Measurements from ENCODE around the gene TMEM250. TPM values are rescaled to one million over a fixed set of nuclear protein-coding genes. Genes with fewer than 3 reads are reported as not detected.

Gene TMEM250
- total RNA-seq, 1 experiment from 2014 or later, result 78.4 TPM

DNA sequence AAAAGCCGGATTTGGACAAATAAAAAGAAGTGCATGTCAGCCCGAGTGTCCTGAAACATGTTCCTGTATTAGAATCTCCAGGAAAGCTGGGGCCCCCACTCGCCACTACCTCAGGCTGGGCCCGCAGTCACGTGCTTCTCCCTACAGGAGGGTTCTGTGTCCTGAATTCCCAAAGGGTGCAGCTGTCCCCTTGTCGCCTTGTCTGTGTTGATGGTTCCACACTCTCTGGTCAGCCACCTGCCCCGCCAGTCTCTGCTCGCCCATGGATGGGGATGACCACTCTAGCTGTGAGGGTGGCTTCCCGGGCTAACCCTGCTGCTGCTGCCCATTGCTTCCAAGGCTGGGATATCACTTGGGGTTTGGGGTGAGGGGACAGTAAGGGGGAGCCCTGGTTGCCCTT lies 3.1 kb upstream of the TMEM250 start:
- DNase-seq, result no peak
- Histone ChIP-seq H3K27me3 (no peaks in the 10 kb centered on the region), H3K4me3 (no peak overlapping the region), H3K36me3 (peaks cover 16% of the 10 kb centered on the region), H3K9me3 (no peaks in the 10 kb centered on the region)

DNA sequence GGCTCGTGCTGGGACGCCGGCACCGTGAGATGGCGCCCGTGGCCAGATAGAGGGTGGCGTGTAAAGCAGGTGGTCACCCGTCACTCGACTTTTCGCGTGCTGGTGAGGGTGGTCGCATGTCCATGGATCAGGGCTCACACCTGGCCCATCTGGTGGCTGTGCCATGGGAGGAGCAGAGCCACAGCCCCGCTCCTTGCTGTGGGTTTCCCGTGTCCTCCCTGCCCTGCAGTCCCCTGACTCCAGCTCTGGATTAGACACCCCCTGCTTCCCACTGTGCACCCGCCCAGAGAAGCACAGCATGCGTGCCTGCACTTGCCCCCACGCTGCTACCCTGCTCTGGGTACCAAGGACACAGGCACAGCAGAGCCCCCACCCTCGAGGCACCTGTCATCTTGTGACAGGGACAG lies 1.8 kb upstream of the TMEM250 start:
- Histone ChIP-seq H3K9me3 (no peaks in the 10 kb centered on the region), H3K4me3 (no peak overlapping the region), H3K36me3 (peaks cover 27% of the 10 kb centered on the region), H3K27me3 (no peaks in the 10 kb centered on the region)
- DNase-seq, result no peak

- H3K4me3 ChIP-seq, result peak overlapping the region; percentile 92
- no peak for DNase-seq
- no peaks in the 10 kb centered on the region for H3K27me3 ChIP-seq
- H3K36me3 ChIP-seq, result peaks cover 30% of the 10 kb centered on the region
- H3K9me3 ChIP-seq, result no peaks in the 10 kb centered on the region
Measured at GRCh38 chr9:136119883-136120393, 1.3 kb upstream of the TMEM250 start.

DNA sequence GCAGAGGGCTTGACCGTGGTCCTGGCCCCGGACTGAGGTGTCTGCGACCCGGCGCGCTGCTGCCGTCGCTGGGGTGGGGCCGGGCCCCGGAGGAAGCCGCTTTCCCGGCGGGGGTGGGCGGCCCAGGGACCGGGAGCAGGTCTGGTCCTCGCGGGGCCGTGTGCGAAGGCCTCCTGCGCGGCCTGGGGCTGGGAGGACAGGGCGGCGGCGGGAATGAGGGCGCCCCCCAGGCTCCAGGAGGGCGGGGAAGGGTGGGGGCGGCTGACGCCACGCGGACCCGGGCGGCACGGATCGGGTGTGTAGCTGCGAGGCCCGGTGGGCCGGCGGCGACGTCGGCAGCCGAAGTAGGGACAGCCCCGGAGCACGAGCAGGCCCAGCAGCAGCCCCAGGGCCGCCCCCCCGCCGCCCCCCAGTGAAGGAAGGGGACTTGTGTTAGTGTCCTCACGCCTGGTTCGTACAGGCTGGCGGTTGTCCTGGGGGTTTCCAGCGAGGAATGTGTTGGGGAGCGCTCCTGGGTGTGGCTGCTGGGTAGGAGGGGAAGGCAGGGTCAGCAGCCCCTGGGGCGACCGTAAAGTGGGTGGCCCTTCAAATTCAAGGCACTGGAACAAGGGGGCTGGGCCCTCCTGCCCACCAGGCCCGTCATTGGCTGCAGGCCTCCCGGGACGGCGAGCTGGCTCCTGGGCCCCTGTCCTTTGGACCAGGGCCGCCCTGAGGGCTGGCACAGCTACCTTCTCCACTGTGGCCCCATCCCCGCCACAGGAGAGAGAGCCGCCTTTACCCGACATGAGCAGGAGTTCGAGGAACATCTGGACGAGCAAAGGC lies 597 bp upstream of the TMEM250 start:
- Histone ChIP-seq H3K9me3 (no peaks in the 10 kb centered on the region), H3K27me3 (no peaks in the 10 kb centered on the region), H3K36me3 (peaks cover 34% of the 10 kb centered on the region), H3K4me3 (peak overlapping the region; percentile 92)
- DNase-seq, result peak; percentile 83

GRCh38 chr9:136117916-136118319 lies 757 bp downstream of the TMEM250 start:
- Histone ChIP-seq H3K9me3 (no peaks in the 10 kb centered on the region), H3K36me3 (peaks cover 34% of the 10 kb centered on the region), H3K27me3 (no peaks in the 10 kb centered on the region), H3K4me3 (peak overlapping the region; percentile 92)
- peak; percentile 54 for DNase-seq

- no peaks in the 10 kb centered on the region for H3K27me3 ChIP-seq
- H3K4me3 ChIP-seq, result peak overlapping the region; percentile 92
- H3K9me3 ChIP-seq, result no peaks in the 10 kb centered on the region
- H3K36me3 ChIP-seq, result peaks cover 34% of the 10 kb centered on the region
- DNase-seq, result peak; percentile 52
Measured at GRCh38 chr9:136117291-136117915, 1.3 kb downstream of the TMEM250 start.

DNA sequence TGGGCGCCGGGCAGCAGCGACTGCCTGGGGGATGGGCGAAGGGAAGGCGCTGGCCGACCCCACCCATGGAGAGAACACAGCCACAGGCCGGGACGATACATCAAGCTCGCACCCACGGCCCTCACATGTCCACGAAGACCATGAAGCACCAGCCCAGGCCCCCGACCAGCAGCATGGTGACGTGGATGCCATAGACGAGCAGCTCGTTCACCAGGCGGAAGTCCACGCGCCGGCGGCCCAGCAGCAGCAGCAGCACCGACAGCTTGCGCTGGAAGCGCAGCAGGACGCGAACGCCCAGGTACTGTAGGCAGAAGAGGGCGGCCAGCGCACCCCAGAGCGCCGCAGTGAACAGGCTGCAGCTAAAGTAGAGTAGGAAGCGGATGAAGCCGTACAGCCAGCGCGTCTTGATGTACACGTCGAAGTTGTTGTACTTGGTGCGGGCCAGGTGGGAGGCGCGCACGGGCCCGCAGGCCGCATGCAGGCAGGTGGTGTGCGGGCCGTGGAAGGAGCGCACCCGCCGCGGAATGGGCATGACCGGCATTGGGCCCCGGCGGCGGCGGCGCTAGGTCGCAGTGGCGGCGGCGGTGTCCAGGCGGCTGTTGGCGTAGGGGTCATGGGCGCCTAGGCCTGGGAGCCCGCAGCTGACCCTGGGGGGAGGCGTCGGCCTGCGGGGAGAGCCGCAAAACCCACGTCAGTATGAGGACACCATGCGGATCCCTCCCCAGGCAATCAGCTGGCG lies 2.1 kb downstream of the TMEM250 start:
- no peak for DNase-seq
- H3K4me3 ChIP-seq, result no peak overlapping the region

GRCh38 chr9:136115641-136116359 lies 2.9 kb downstream of the TMEM250 start:
- Histone ChIP-seq H3K9me3 (no peaks in the 10 kb centered on the region), H3K27me3 (no peaks in the 10 kb centered on the region), H3K36me3 (peaks cover 34% of the 10 kb centered on the region), H3K4me3 (no peak overlapping the region)
- no peak for DNase-seq

More for the DNA sequence above, 2.1 kb downstream of the TMEM250 start:
- H3K27me3 ChIP-seq, result no peaks in the 10 kb centered on the region
- peaks cover 34% of the 10 kb centered on the region for H3K36me3 ChIP-seq
- no peaks in the 10 kb centered on the region for H3K9me3 ChIP-seq

DNA sequence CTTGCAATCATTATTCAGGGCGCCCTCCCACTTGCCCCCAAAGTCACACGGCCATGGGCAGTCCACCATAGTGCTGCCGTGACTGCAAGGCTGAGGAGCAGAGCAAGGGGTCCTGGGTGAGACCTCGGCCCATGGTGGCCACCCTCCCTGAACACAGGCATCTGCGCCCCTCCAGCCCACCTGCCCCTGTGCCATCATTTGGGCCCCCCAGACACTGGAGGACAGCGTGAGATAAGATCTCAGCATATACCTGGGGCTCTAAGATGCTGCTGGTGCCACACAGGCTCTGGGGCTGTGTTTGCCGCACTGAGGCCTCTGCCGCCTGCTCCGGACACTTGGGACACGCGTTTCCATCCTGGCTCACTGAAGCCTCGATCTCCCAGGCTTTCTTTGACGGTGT lies 3.5 kb downstream of the TMEM250 start:
- Histone ChIP-seq H3K9me3 (no peaks in the 10 kb centered on the region), H3K4me3 (no peak overlapping the region)

GRCh38 chr9:136114610-136115009 lies 4.1 kb downstream of the TMEM250 start:
- DNase-seq, result no peak
- H3K4me3 ChIP-seq, result no peak overlapping the region

More for the DNA sequence above, 3.5 kb downstream of the TMEM250 start:
- no peaks in the 10 kb centered on the region for H3K27me3 ChIP-seq
- no peak for DNase-seq
- H3K36me3 ChIP-seq, result peaks cover 31% of the 10 kb centered on the region

DNA sequence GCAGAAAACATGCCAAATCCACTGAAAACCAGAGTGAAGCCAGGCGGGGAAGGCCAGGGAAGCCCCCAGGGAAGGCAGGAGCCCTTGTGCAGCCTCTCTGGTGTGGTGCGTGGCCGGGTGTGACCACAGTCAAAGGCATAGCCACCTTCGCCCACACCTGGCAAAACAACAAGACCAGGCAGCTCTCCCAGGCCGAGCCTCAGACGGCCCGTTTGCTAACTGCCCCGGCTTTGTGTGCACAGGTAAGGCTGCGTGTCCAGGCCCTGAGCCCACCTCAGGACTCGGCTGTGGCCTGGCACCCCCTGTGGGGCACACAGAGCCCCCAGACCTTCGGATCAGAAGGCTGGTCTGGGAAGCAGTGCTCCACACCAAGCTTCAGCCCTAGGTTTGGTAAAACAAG lies 6.1 kb downstream of the TMEM250 start:
- no peak overlapping the region for H3K4me3 ChIP-seq
- H3K9me3 ChIP-seq, result no peaks in the 10 kb centered on the region
- DNase-seq, result no peak
- H3K27me3 ChIP-seq, result no peaks in the 10 kb centered on the region
- H3K36me3 ChIP-seq, result peaks cover 24% of the 10 kb centered on the region

More at GRCh38 chr9:136114610-136115009, 4.1 kb downstream of the TMEM250 start:
- H3K9me3 ChIP-seq, result no peaks in the 10 kb centered on the region
- peaks cover 28% of the 10 kb centered on the region for H3K36me3 ChIP-seq
- no peaks in the 10 kb centered on the region for H3K27me3 ChIP-seq

- Histone ChIP-seq H3K9me3 (no peaks in the 10 kb centered on the region), H3K4me3 (no peak overlapping the region), H3K36me3 (peaks cover 18% of the 10 kb centered on the region), H3K27me3 (no peaks in the 10 kb centered on the region)
- no peak for DNase-seq
Measured at GRCh38 chr9:136111910-136112309, 6.8 kb downstream of the TMEM250 start.

DNA sequence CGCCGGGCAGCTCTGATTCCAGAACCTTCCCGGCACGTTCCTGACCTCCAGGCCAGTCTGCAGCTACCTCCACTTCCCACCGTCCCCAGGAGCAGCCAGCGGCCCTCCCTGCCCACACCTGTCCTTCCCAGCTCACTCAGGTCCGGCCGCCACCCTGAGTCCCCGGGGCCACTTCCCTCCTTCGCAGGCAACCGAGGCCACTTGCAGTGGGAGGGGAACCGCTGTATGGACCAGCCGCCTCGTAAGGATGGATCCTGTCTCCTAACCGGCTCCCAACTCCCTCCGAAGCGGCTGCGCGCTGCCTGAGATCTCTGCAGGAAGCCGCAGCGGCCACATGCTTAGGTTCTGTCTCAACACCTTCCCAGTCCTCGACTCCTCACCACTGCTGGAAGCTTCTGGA lies 7.5 kb downstream of the TMEM250 start:
- DNase-seq, result no peak
- no peak overlapping the region for H3K4me3 ChIP-seq
- H3K36me3 ChIP-seq, result peaks cover 15% of the 10 kb centered on the region
- H3K9me3 ChIP-seq, result no peaks in the 10 kb centered on the region
- no peaks in the 10 kb centered on the region for H3K27me3 ChIP-seq

DNA sequence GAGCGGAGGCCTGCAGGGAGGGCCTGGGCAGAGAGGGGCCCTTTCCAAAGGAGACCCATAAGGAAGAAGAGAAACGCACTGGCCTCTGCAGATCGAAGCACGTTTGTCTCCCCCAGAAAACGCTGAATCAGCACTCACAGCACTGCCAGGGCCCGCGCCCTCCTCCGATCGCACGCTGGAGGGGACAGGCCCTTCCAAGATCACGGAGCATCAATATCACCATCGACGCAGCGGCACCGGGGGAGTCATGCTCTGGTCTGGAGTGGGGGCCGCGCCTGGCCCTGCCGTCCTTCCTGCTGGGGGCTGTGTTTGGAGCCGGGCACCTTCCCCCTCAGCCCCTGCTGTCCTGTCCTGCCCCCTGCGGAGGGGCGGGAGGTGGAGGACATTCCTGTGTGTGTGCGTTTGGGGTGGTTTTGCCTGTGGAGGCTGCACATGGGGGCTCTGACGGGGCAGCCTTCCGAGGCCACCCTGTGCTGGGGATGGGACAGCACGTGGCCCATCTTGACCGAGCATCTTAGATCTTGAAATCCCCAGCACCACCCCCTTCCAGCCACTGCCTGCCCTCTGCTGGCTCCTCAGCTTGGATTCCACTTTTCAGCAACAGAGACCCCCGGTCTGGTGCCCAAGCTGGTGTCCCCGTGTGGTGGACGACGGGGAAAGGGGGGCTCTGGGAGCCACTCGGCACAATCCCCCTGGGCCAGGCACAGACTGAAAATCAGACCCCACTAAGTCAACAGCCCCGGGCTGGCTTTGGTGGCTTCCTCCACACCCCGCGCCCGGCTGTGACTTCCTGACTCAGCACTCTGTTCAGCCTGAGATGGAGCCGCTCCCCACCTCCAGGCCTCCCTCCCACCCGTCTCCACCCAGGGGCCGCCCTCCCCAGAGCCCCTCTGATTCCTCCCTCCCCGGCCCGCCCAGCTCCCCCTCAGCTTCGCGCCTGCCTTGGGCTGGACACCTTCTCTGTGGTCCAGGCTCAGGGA lies 8.3 kb downstream of the TMEM250 start:
- DNase-seq, result no peak

GRCh38 chr9:136109351-136110081 lies 9.2 kb downstream of the TMEM250 start:
- H3K9me3 ChIP-seq, result no peaks in the 10 kb centered on the region
- H3K27me3 ChIP-seq, result no peaks in the 10 kb centered on the region
- no peak overlapping the region for H3K4me3 ChIP-seq
- DNase-seq, result peak; percentile 86
- H3K36me3 ChIP-seq, result no peaks in the 10 kb centered on the region; the same call in 1 of the 2 replicates

More for the DNA sequence above, 8.3 kb downstream of the TMEM250 start:
- no peaks in the 10 kb centered on the region for H3K9me3 ChIP-seq
- no peak overlapping the region for H3K4me3 ChIP-seq
- H3K27me3 ChIP-seq, result no peaks in the 10 kb centered on the region
- H3K36me3 ChIP-seq, result peaks cover 6% of the 10 kb centered on the region
